C4-2B (cell line): ENCODE results near the gene CLEC6A.

Source experiments
- H3K27ac ChIP-seq: fragments of 450-650 bp; 2 replicates; pipeline ENCODE4 v1.5.1; 2017
- ZFX ChIP-seq: fragments of 450-650 bp; IDR thresholded peaks from 2 replicates; pipeline ENCODE4 v1.6.1; 2017
- TF ChIP-seq, protein P1 (sequence below): fragments of 450-650 bp; conservative IDR thresholded peaks from 2 replicates; pipeline ENCODE4 v1.5.1; 2017; ENCODE audit warnings: mild to moderate bottlenecking

CLEC6A gene

GRCh38 chr12:8501720-8502119, 46.0 kb downstream of the CLEC6A start:
- no peak overlapping the region for H3K27ac ChIP-seq
- TF ChIP-seq ZFX = no peak
- TF ChIP-seq, protein P1, sequence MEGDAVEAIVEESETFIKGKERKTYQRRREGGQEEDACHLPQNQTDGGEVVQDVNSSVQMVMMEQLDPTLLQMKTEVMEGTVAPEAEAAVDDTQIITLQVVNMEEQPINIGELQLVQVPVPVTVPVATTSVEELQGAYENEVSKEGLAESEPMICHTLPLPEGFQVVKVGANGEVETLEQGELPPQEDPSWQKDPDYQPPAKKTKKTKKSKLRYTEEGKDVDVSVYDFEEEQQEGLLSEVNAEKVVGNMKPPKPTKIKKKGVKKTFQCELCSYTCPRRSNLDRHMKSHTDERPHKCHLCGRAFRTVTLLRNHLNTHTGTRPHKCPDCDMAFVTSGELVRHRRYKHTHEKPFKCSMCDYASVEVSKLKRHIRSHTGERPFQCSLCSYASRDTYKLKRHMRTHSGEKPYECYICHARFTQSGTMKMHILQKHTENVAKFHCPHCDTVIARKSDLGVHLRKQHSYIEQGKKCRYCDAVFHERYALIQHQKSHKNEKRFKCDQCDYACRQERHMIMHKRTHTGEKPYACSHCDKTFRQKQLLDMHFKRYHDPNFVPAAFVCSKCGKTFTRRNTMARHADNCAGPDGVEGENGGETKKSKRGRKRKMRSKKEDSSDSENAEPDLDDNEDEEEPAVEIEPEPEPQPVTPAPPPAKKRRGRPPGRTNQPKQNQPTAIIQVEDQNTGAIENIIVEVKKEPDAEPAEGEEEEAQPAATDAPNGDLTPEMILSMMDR = no peak

DNA sequence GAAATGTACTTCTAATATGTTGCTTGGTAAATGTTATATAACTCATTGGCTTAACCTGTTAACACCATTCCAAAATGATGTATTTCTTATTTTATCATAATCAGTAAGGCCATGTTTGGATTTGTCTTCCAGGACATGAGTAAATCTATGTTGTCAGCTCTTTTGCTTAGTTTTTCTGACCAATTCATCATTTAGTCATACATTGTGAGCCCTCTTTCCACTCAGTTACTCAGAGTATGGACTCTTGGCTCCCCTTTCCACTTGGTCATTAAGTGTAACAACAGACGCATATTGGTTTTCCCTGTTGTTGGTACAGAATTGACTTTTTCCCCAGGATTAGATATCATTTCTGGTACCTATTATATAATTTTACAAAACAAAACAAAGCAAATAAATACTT, 48.6 kb downstream of the CLEC6A start:
- no peak overlapping the region for H3K27ac ChIP-seq

GRCh38 chr12:8507596-8507995, 51.8 kb downstream of the CLEC6A start:
- TF ChIP-seq, protein P1 = no peak
- no peak for TF ChIP-seq ZFX

More for the DNA sequence above, 48.6 kb downstream of the CLEC6A start:
- TF ChIP-seq, protein P1 = no peak
- TF ChIP-seq ZFX = no peak

GRCh38 chr12:8508223-8508622, 52.5 kb downstream of the CLEC6A start:
- TF ChIP-seq, protein P1 = no peak
- no peak for TF ChIP-seq ZFX
- H3K27ac ChIP-seq = no peak overlapping the region

More at GRCh38 chr12:8507596-8507995, 51.8 kb downstream of the CLEC6A start:
- no peak overlapping the region for H3K27ac ChIP-seq

DNA sequence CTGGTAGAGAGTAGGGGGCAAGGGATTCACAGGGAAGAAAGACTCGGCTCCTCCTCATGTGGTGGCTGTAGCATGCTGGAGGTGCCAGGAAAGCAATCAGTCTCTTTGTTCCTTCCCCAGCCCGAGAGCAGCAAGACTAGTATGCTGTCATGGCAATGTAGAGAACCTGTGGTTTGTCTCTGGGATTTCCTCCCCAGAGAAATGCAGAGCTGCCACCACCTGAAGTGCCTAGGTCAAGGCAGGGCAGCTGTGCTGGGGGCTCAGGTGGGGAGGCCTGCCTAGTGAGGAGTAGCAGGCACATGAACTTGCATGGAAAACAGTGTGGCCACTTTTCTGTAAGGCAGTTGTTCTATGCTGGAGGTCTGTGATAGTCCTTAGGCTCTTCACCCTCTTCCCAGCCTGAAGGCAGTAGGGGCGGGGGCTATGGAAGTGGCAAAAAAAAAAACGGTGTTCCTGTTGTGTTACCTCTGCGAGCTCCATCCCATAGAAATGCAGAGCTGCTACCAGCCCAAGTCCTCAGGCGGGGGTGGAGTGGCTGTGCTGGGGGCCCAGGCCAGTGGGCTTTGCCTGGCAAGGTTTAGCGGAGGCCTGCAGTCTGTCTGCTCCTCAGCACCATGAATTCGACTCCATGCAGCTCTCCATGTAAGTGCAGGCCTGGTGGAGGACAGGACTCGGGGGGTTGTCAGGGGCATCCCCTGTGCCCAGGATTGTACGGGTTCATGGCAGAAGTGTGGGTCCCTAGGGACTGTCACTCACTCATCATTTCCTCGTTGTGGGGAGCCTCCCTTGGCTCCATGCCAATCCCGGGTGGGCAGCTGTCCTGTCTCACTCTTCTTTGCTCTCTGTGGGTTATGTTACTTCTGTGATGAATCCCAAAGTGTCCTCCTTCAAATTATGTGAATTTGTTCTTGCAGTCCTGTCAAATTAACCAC, 53.4 kb downstream of the CLEC6A start:
- TF ChIP-seq, protein P1 = no peak
- no peak for TF ChIP-seq ZFX
- H3K27ac ChIP-seq = no peak overlapping the region

GRCh38 chr12:8513256-8513655, 57.5 kb downstream of the CLEC6A start, which contains the start of gene CLEC4D:
TSS of gene CLEC4D (plus strand) at chr12:8513503. CDS start at chr12:8513733, 230 bp downstream.
- TF ChIP-seq, protein P1 = no peak
- TF ChIP-seq ZFX = no peak
- H3K27ac ChIP-seq = no peak within 1 kb of the TSS

DNA sequence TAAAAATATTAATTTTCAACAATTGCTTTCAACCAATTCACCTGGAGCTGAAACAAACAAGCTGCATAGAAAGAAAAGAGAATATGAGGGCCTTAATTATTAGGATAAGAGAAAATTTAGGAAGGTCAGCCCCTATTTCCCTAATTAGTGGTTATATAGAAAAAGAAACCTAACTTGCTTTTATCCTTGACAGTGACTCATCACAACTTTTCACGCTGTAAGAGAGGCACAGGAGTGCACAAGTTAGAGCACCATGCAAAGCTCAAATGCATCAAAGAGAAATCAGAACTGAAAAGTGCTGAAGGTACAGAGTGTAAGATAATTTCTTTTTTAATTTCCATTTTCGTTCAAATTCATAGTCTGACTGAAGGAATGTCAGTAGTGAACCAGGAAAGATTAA, 62.2 kb downstream of the CLEC6A start:
- TF ChIP-seq, protein P1 = no peak

More for the DNA sequence above, 62.2 kb downstream of the CLEC6A start:
- no peak overlapping the region for H3K27ac ChIP-seq
